ENCODE data around the gene RAB40C. TPM values are rescaled to one million over a fixed set of nuclear protein-coding genes. Genes with fewer than 3 reads are reported as not detected.

RAB40C gene
- total RNA-seq, 1 experiment from 2014 or later = 17.7 TPM

- Mint-ChIP-seq H3K4me3 (ENCODE audit: unreplicated experiment) (no peak overlapping the region), H3K4me1 (ENCODE audit: insufficient read depth, unreplicated experiment) (peaks cover 15% of the 10 kb centered on the region), H3K9me3 (ENCODE audit: unreplicated experiment) (no peaks in the 10 kb centered on the region), H3K36me3 (ENCODE audit: insufficient read depth, unreplicated experiment) (peaks cover 10% of the 10 kb centered on the region), H3K27ac (ENCODE audit: low read depth, unreplicated experiment) (no peak overlapping the region), H3K27me3 (ENCODE audit: insufficient read depth, unreplicated experiment) (no peaks in the 10 kb centered on the region)
- DNase-seq (ENCODE audit: unreplicated experiment) = no peak
- CTCF ChIA-PET = interaction anchor here (0.6 kb wide), 1 partner anchor 184 kb away, joined by 3 read pairs; no protein-coding TSS in a partner anchor
- no peak for TF ChIP-seq CTCF (IDR thresholded peaks at IDR 0.05; ENCODE audit: unreplicated experiment)
- POLR2A ChIA-PET = interaction anchor here (1.9 kb wide), 1 partner anchor 14 kb away, joined by 4 read pairs; no protein-coding TSS in a partner anchor
- intact Hi-C loops (cut with micrococcal nuclease) = no loop called here
- no TSS peak for BruUV-seq (replicated peaks)
These were observed 18.2 kb downstream of the RAB40C start for GRCh38 chr16:608019-608418.

- H3K36me3 Mint-ChIP-seq (ENCODE audit: insufficient read depth, unreplicated experiment) = peaks cover 6% of the 10 kb centered on the region
- no TSS peak for BruUV-seq (replicated peaks)
- TF ChIP-seq CTCF (IDR thresholded peaks at IDR 0.05; ENCODE audit: unreplicated experiment) = no peak
- no peak overlapping the region for H3K27ac Mint-ChIP-seq (ENCODE audit: low read depth, unreplicated experiment)
- ChIA-PET POLR2A (interaction anchor here (1.5 to 2.4 kb wide), 2 partner anchors 13 to 18 kb away, joined by 5 to 7 read pairs; no protein-coding TSS in a partner anchor), CTCF (interaction anchor here (0.7 to 1.4 kb wide), 3 partner anchors 13 to 222 kb away, joined by 3 to 4 read pairs (median 4); no protein-coding TSS in a partner anchor)
- intact Hi-C loops (cut with micrococcal nuclease) = no loop called here
- no peaks in the 10 kb centered on the region for H3K27me3 Mint-ChIP-seq (ENCODE audit: insufficient read depth, unreplicated experiment)
- no peak overlapping the region for H3K4me3 Mint-ChIP-seq (ENCODE audit: unreplicated experiment)
- no peak for DNase-seq (ENCODE audit: unreplicated experiment)
- H3K9me3 Mint-ChIP-seq (ENCODE audit: unreplicated experiment) = no peaks in the 10 kb centered on the region
- H3K4me1 Mint-ChIP-seq (ENCODE audit: insufficient read depth, unreplicated experiment) = peaks cover 15% of the 10 kb centered on the region
These were observed 19.4 kb downstream of the RAB40C start for GRCh38 chr16:609316-609715.

- BruUV-seq (replicated peaks) = no TSS peak
- Mint-ChIP-seq H3K4me3 (ENCODE audit: unreplicated experiment) (no peak overlapping the region), H3K36me3 (ENCODE audit: insufficient read depth, unreplicated experiment) (peaks cover 11% of the 10 kb centered on the region), H3K9me3 (ENCODE audit: unreplicated experiment) (no peaks in the 10 kb centered on the region), H3K27ac (ENCODE audit: low read depth, unreplicated experiment) (no peak overlapping the region), H3K27me3 (ENCODE audit: insufficient read depth, unreplicated experiment) (no peaks in the 10 kb centered on the region), H3K4me1 (ENCODE audit: insufficient read depth, unreplicated experiment) (peaks cover 15% of the 10 kb centered on the region)
- POLR2A ChIA-PET = interaction anchor here (0.6 to 2.4 kb wide), 4 partner anchors 10 to 33 kb away, joined by 3 to 7 read pairs (median 4); no protein-coding TSS in a partner anchor
- CTCF ChIA-PET = interaction anchor here (1.0 to 1.4 kb wide), 3 partner anchors 14 to 18 kb away, joined by 3 to 4 read pairs (median 4); no protein-coding TSS in a partner anchor
- no peak for DNase-seq (ENCODE audit: unreplicated experiment)
- no peak for TF ChIP-seq CTCF (IDR thresholded peaks at IDR 0.05; ENCODE audit: unreplicated experiment)
- intact Hi-C loops (cut with micrococcal nuclease) = no loop called here
These were observed 20.1 kb downstream of the RAB40C start for GRCh38 chr16:609984-610383.

GRCh38 chr16:610513-611381 is 20.9 kb downstream of the RAB40C start:
- Mint-ChIP-seq H3K9me3 (ENCODE audit: unreplicated experiment) (no peaks in the 10 kb centered on the region), H3K36me3 (ENCODE audit: insufficient read depth, unreplicated experiment) (peaks cover 15% of the 10 kb centered on the region), H3K27ac (ENCODE audit: low read depth, unreplicated experiment) (no peak overlapping the region), H3K4me3 (ENCODE audit: unreplicated experiment) (no peak overlapping the region), H3K27me3 (ENCODE audit: insufficient read depth, unreplicated experiment) (no peaks in the 10 kb centered on the region), H3K4me1 (ENCODE audit: insufficient read depth, unreplicated experiment) (peaks cover 15% of the 10 kb centered on the region)
- BruUV-seq (replicated peaks) = no TSS peak
- DNase-seq (ENCODE audit: unreplicated experiment) = peak; percentile 72
- intact Hi-C loops (cut with micrococcal nuclease) = no loop called here
- ChIA-PET CTCF (interaction anchor here (0.6 to 1.4 kb wide), 7 partner anchors 10 to 106 kb away, joined by 3 to 5 read pairs (median 3); partner anchors contain the start of gene WFIKKN1), POLR2A (interaction anchor here (0.6 to 2.4 kb wide), 4 partner anchors 11 to 33 kb away, joined by 3 to 7 read pairs (median 4); no protein-coding TSS in a partner anchor)
- peak; percentile 73 for TF ChIP-seq CTCF (IDR thresholded peaks at IDR 0.05; ENCODE audit: unreplicated experiment)

Data from MCF 10A (cell line).